ENCODE data around the gene USP17L5. TPM values are rescaled to one million over a fixed set of nuclear protein-coding genes. Genes with fewer than 3 reads are reported as not detected.
"Not testable (repeated sequence)": the region's sequence is repeated elsewhere in the genome, so short reads cannot be mapped to it uniquely, and the experiment has no call there.

The USP17L5 gene
- total RNA-seq: not detected in 2 replicates

- not testable (repeated sequence) for DNase-seq (ENCODE audit: low read depth in 2 of 2)
These were observed at the start of gene USP17L5 for GRCh38 chr4:9339103-9339502. USP17L5 (plus strand) TSS chr4:9339403; CDS start chr4:9339403, 0 bp downstream.

DNA sequence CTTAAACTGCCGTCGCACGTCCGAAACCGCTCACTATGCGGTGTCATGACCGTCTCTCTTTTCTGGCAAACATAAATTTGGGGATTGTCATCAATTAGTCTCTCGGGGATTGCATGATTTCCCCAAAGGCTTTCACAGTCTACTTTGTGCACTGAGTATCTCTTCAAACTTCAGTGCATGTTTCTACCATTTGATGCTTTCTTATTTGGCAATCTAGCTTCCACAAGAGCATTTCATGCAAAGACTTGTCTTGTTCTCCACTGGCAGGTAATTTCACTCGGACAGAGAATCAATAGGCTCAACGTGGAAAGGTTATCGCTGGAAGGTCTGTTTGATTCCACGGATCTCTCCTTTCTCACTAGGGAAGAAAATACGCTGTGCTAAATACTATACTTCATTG lies 15.0 kb upstream of the USP17L5 start:
- not testable (repeated sequence) for DNase-seq (ENCODE audit: low read depth in 2 of 2)

DNA sequence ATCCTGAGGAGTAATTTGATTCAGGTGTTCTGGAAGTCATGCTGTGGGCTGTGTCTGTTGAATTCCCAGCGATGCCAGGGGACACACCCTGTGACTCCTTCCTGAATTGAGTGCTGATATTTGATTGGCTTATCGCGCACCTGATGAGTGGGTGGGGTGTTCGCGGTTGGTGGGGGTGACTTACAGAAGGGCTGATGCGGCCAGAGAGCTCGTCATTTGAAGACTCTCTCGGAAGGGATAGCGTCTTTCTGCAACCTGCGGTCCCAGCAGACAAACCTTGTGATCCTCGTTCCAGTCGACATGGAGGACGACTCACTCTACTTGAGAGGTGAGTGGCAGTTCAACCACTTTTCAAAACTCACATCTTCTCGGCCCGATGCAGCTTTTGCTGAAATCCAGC lies 14.3 kb upstream of the USP17L5 start, which contains the start of gene USP17L24:
USP17L24 (plus strand) TSS at position 301 of the 400 bp plus-strand sequence; CDS start at position 301, 0 bp downstream.
- DNase-seq (ENCODE audit: low read depth in 2 of 2): not testable (repeated sequence)

- DNase-seq (ENCODE audit: low read depth in 2 of 2): not testable (repeated sequence)
These were observed 9.6 kb upstream of the USP17L5 start, which contains the start of gene USP17L25 for GRCh38 chr4:9329611-9330010. USP17L25 (plus strand) TSS chr4:9329911; CDS start chr4:9329911, 0 bp downstream.

DNA sequence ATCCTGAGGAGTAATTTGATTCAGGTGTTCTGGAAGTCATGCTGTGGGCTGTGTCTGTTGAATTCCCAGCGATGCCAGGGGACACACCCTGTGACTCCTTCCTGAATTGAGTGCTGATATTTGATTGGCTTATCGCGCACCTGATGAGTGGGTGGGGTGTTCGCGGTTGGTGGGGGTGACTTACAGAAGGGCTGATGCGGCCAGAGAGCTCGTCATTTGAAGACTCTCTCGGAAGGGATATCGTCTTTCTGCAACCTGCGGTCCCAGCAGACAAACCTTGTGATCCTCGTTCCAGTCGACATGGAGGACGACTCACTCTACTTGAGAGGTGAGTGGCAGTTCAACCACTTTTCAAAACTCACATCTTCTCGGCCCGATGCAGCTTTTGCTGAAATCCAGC lies 4.8 kb upstream of the USP17L5 start, which contains the start of gene USP17L26:
USP17L26 (plus strand) TSS at position 301 of the 400 bp plus-strand sequence; CDS start at position 301, 0 bp downstream.
- not testable (repeated sequence) for DNase-seq (ENCODE audit: low read depth in 2 of 2)

GRCh38 chr4:9343848-9344247 lies 4.6 kb downstream of the USP17L5 start, which contains the start of gene USP17L27:
USP17L27 (plus strand) TSS chr4:9344148; CDS start chr4:9344148, 0 bp downstream.
- DNase-seq (ENCODE audit: low read depth in 2 of 2): not testable (repeated sequence)

- DNase-seq (ENCODE audit: low read depth in 2 of 2): not testable (repeated sequence)
These were observed 9.4 kb downstream of the USP17L5 start, which contains the start of gene USP17L28 for GRCh38 chr4:9348593-9348992. USP17L28 (plus strand) TSS chr4:9348893; CDS start chr4:9348893, 0 bp downstream.

GRCh38 chr4:9350866-9351265 lies 11.7 kb downstream of the USP17L5 start:
- DNase-seq (ENCODE audit: low read depth in 2 of 2): not testable (repeated sequence)

DNA sequence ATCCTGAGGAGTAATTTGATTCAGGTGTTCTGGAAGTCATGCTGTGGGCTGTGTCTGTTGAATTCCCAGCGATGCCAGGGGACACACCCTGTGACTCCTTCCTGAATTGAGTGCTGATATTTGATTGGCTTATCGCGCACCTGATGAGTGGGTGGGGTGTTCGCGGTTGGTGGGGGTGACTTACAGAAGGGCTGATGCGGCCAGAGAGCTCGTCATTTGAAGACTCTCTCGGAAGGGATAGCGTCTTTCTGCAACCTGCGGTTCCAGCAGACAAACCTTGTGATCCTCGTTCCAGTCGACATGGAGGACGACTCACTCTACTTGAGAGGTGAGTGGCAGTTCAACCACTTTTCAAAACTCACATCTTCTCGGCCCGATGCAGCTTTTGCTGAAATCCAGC lies 14.1 kb downstream of the USP17L5 start, which contains the start of gene USP17L29:
USP17L29 (plus strand) TSS at position 301 of the 400 bp plus-strand sequence; CDS start at position 301, 0 bp downstream.
- DNase-seq (ENCODE audit: low read depth in 2 of 2): not testable (repeated sequence)

- not testable (repeated sequence) for DNase-seq (ENCODE audit: low read depth in 2 of 2)
These were observed 23.6 kb downstream of the USP17L5 start, which contains the start of gene USP17L30 for GRCh38 chr4:9362829-9363228. USP17L30 (plus strand) TSS chr4:9363129; CDS start chr4:9363129, 0 bp downstream.

- DNase-seq (ENCODE audit: low read depth in 2 of 2): not testable (repeated sequence)
These were observed 40.7 kb downstream of the USP17L5 start for GRCh38 chr4:9379881-9380280.

DNA sequence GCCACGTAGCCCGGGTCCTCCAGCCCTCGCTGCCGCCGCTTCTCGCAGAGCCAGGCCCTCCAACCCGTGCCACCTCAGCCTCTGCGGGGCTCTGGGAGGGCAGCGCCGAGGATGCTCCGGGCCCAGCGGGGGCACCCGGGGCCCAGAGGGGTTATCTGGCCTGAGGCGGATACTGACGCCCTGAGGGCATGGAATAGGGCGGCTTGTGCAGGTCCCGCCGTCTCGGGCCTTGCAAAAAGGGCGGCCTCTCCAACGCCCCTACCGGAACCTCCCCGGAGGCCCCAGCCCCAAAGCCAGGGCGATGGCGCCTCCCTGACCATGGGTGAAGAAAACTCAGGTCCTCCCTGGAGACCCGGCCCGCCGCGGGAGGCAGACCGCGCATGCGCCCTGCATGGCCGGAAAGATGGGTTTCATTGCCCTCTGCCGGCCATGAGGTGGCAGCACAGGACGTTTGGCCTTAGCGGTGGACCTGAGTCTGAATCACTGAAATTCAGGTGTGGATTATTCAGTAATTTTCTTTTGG lies 41.9 kb downstream of the USP17L5 start:
- DNase-seq (ENCODE audit: low read depth in 2 of 2): peak in 1 of 2 donors; percentile 0

DNA sequence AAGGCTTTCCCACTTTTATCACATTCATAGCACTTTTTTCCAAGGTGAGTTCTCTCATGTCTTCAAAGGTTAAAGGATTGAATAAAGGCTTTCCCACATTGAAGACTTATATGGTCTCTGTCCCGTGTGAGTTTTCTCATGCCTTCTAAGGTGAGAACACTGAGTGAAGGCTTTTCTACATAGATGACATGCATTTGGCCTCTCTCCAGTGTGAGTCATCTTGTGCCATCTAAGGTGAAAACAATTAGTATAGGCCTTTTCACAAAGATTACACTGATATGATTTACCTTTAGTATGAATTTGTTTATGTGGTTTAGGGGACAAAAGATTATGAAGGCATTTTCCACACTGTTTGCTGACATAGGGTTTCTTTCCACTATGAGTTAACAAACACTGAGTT lies 44.9 kb downstream of the USP17L5 start:
- no peak for DNase-seq (ENCODE audit: low read depth in 2 of 2)

DNA sequence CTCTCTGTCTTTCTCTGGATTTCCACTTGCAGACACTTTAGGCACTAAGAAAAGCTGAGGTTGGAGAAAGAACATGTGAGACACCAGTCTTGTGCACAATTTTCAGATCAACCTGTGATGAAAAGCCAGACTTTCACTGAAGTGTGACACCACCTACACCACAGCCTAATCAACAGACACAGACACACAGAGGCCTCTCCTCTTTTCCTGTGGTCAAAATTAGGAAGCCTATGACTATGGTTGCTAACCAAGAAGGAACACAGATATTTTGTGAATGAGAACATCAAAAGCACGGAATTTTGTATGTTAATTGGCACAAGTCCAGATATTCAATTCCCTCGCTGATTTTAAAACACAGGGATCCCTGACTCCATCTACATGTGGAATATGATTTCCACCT lies 49.8 kb downstream of the USP17L5 start:
- DNase-seq (ENCODE audit: low read depth in 2 of 2): not testable (repeated sequence)

Other genes starting within 250 kb of the USP17L5 start
- gene FAM90A26, start 169.0 kb upstream of the USP17L5 start, total RNA-seq: not detected in 2 replicates
- not detected in 2 replicates for gene USP17L10, start 128.7 kb upstream of the USP17L5 start, total RNA-seq
- not detected in 2 replicates for gene USP17L11, start 124.0 kb upstream of the USP17L5 start, total RNA-seq
- gene USP17L12, start 119.3 kb upstream of the USP17L5 start, total RNA-seq: not detected in 2 replicates
- gene USP17L13, start 114.5 kb upstream of the USP17L5 start, total RNA-seq: not detected in 2 replicates
- gene USP17L15, start 105.0 kb upstream of the USP17L5 start, total RNA-seq: not detected in 2 replicates
- not detected in 2 replicates for gene USP17L17, start 95.5 kb upstream of the USP17L5 start, total RNA-seq
- not detected in 2 replicates for gene USP17L18, start 90.8 kb upstream of the USP17L5 start, total RNA-seq
- not detected in 2 replicates for gene USP17L19, start 86.0 kb upstream of the USP17L5 start, total RNA-seq
- not detected in 2 replicates for gene USP17L20, start 81.3 kb upstream of the USP17L5 start, total RNA-seq
- not detected in 2 replicates for gene USP17L21, start 76.5 kb upstream of the USP17L5 start, total RNA-seq
- gene USP17L22, start 71.8 kb upstream of the USP17L5 start, total RNA-seq: not detected in 2 replicates
- not detected in 2 replicates for gene USP17L24, start 14.2 kb upstream of the USP17L5 start, total RNA-seq
- not detected in 2 replicates for gene USP17L25, start 9.5 kb upstream of the USP17L5 start, total RNA-seq
- gene USP17L26, start 4.7 kb upstream of the USP17L5 start, total RNA-seq: not detected in 2 replicates
- gene USP17L27, start 4.7 kb downstream of the USP17L5 start, total RNA-seq: not detected in 2 replicates
- gene USP17L28, start 9.5 kb downstream of the USP17L5 start, total RNA-seq: not detected in 2 replicates
- not detected in 2 replicates for gene USP17L29, start 14.2 kb downstream of the USP17L5 start, total RNA-seq
- gene USP17L30, start 23.7 kb downstream of the USP17L5 start, total RNA-seq: not detected in 2 replicates
- not detected in 2 replicates for gene DEFB131A, start 105.0 kb downstream of the USP17L5 start, total RNA-seq